ENCODE results near the gene QRICH1.

DNA sequence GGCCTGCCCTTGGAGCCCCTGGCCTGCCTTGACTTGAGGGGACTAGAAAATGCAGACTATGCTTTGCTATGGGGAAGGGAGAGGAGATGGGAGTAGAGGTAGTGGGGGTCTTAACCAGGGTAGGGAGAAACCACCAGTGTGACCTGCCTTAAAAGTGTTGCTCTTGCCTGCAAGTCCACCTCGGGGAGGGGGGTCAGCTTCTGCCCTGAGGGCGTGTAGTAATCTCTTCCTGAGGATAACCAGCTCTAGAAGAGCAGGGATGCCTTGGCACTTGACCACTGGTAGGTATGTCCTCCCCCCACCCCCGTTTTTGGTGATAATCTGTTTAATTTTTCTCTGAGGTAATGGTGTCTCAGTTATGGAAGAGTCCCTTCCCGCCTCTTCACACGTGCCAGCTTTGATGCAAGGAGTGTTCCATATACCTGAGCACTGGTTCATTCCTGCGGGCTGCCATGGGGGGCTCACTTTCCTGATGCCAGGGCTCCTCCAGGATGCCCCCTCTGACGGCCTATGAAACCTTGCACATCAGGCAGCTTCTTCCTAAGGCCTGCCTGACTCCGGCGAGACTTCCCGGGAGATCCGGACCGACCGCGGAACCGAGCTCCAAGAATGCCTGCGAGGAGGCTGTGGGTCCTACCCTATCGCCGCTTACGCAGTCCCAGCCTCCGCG, 104.6 kb downstream of the QRICH1 start:
- no peak for TF ChIP-seq POLR2A (IDR thresholded peaks at IDR 0.05)
- TF ChIP-seq POLR2AphosphoS5 (IDR thresholded peaks at IDR 0.05): no peak
- TF ChIP-seq, protein P1, sequence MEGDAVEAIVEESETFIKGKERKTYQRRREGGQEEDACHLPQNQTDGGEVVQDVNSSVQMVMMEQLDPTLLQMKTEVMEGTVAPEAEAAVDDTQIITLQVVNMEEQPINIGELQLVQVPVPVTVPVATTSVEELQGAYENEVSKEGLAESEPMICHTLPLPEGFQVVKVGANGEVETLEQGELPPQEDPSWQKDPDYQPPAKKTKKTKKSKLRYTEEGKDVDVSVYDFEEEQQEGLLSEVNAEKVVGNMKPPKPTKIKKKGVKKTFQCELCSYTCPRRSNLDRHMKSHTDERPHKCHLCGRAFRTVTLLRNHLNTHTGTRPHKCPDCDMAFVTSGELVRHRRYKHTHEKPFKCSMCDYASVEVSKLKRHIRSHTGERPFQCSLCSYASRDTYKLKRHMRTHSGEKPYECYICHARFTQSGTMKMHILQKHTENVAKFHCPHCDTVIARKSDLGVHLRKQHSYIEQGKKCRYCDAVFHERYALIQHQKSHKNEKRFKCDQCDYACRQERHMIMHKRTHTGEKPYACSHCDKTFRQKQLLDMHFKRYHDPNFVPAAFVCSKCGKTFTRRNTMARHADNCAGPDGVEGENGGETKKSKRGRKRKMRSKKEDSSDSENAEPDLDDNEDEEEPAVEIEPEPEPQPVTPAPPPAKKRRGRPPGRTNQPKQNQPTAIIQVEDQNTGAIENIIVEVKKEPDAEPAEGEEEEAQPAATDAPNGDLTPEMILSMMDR (IDR thresholded peaks at IDR 0.05): no peak

Data from suprapubic skin (tissue), 4 donors.